Measurements from ENCODE around the gene ZNF438. TPM values are rescaled to one million over a fixed set of nuclear protein-coding genes. Genes with fewer than 3 reads are reported as not detected.
"Not testable (repeated sequence)": the region's sequence is repeated elsewhere in the genome, so short reads cannot be mapped to it uniquely, and the experiment has no call there.

ZNF438 gene
- total RNA-seq, 2 experiments from 2014 or later, result 3.7 TPM

DNA sequence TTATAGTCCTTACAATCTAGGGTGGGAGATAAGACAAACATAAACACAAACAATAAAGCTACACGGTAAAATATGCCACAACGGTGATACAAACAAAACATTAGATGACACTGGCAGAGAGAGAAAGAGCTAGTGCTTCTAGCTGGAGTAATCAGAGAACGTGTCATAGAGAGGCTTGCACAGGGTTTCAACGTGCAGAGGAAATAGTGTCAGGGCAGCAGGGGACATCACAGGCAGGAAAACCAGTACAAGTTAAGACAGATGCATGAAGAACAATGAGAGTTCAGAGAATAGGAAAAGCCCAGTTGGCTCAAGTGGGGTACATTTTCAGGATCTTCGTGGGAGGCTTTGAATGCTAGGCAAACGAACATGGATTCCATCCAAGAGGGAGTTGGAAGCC, 91.4 kb downstream of the ZNF438 start:
- H3K9me3 Mint-ChIP-seq, result peaks cover 9% of the 10 kb centered on the region
- no peak overlapping the region for H3K4me3 Mint-ChIP-seq
- no peak overlapping the region for H3K27ac Mint-ChIP-seq
- no peaks in the 10 kb centered on the region for H3K27me3 Mint-ChIP-seq
- ChIA-PET POLR2A (no interaction called here), CTCF (no interaction called here)
- intact Hi-C loops (cut with micrococcal nuclease), result no loop called here
- H3K36me3 Mint-ChIP-seq, result peaks cover 8% of the 10 kb centered on the region
- no peak for DNase-seq
- H3K4me1 Mint-ChIP-seq (ENCODE audit: low read depth), result peaks cover 2% of the 10 kb centered on the region

DNA sequence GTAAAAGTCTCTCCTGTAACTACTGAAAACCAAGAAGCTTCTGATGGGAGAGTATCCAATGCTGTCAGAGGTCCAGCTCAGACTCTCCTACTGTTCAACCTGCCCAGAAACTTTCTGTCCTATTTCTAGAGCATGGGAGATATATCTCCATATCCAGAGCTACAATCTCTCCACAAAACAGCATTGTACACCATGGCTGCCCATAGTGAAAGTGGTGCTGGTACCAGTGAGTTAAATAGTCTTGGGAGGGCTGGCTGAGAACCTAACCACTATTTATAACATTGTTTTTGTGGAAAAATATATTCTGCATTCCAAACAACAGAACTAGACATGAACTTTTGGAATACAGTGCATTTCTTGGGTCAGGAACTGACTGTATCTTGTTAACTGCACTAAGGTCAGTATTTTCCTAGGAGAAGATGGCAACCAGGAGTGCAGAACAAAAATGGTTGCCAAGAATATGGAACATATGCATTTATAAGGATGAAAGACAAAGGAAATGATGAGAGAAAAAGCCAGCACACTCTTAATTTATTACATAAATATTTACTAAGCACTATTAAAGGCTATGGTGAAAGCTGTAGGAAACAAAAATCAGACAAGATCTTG, 91.9 kb downstream of the ZNF438 start:
- CTCF ChIA-PET, result no interaction called here
- Mint-ChIP-seq H3K4me1 (ENCODE audit: low read depth) (peaks cover 5% of the 10 kb centered on the region), H3K27me3 (no peaks in the 10 kb centered on the region), H3K4me3 (no peak overlapping the region), H3K27ac (no peak overlapping the region), H3K36me3 (peaks cover 10% of the 10 kb centered on the region), H3K9me3 (peaks cover 11% of the 10 kb centered on the region)
- intact Hi-C loops (cut with micrococcal nuclease), result no loop called here
- POLR2A ChIA-PET, result no interaction called here
- no peak for DNase-seq

DNA sequence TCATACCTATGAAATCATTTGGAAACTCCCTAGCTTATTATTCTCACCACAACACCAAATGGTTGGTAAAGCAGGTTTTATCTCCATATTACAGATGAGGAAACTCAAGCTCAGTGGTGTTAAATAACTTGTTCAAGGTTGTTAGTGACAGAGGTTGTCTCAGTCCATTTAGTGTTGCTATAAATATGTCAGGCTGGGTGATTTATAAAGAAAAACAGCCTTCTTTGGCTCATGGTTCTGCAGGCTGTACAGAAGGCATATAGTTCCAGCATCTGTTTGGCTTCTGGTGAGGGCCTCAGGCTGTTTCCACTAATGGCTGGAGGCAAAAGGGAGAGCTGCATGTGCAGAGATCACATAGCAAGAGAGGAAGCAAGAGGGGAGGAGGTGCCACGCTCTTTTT, 96.6 kb downstream of the ZNF438 start:
- Mint-ChIP-seq H3K36me3 (peaks cover 15% of the 10 kb centered on the region), H3K27ac (no peak overlapping the region), H3K27me3 (no peaks in the 10 kb centered on the region), H3K9me3 (peaks cover 11% of the 10 kb centered on the region), H3K4me3 (no peak overlapping the region), H3K4me1 (ENCODE audit: low read depth) (peaks cover 3% of the 10 kb centered on the region)
- ChIA-PET CTCF (no interaction called here), POLR2A (no interaction called here)
- no peak for DNase-seq
- intact Hi-C loops (cut with micrococcal nuclease), result no loop called here

DNA sequence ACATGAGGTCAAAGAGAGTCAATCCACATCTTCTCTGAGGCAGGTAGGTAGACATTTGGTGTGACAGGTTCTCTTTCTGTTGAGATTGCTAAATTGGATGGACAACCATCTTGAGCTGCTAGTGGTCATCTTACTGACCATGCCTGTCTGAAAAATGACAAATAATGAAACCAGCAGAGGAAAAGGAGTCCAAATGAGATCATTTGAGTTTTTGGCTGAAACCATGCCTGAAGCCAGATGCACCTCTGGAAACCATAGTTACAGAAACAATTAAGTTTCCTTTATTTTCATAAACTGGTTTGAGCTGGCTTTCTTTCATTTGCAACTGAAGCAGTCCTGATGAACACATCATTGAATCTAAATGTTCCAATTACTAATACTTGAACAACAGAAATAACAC, 100.6 kb downstream of the ZNF438 start:
- Mint-ChIP-seq H3K27ac (no peak overlapping the region), H3K4me3 (no peak overlapping the region), H3K4me1 (ENCODE audit: low read depth) (peaks cover 6% of the 10 kb centered on the region), H3K27me3 (no peaks in the 10 kb centered on the region), H3K9me3 (peaks cover 10% of the 10 kb centered on the region), H3K36me3 (peaks cover 31% of the 10 kb centered on the region)
- ChIA-PET CTCF (no interaction called here), POLR2A (no interaction called here)
- DNase-seq, result no peak
- intact Hi-C loops (cut with micrococcal nuclease), result no loop called here

DNA sequence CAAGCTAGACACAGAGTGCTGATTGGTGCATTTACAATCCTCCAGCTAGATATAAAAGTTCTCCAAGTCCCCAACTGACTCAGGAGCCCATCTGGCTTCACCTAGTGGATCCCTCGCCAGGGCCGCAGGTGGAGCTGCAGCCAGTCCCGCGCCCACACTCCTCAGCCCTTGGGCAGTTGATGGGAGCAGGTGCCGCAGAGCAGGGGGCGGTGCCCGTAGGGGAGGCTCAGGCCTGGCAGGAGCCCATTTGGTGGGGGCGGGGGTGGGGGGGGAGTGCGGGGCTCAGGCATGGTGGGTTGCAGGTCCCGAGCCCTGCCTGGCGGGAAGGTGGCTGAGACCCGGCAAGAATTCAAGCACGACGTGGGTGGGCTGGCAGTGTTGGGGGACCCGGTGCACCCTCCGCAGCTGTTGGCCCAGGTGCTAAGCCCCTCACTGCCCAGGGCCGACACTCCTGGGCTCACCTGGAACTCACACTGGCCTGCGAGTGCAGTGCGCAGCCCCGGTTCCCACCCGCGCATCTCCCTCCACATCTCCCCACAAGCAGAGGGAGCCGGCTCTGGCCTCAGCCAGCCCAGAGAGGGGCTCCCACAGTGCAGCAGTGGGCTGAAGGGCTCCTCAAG, 101.7 kb downstream of the ZNF438 start:
- no peaks in the 10 kb centered on the region for H3K27me3 Mint-ChIP-seq
- ChIA-PET POLR2A (no interaction called here), CTCF (interaction anchor here (0.6 kb wide), 1 partner anchor 55 kb away, joined by 3 read pairs; no protein-coding TSS in a partner anchor)
- H3K36me3 Mint-ChIP-seq, result peaks cover 25% of the 10 kb centered on the region
- H3K4me1 Mint-ChIP-seq (ENCODE audit: low read depth), result peaks cover 4% of the 10 kb centered on the region
- no peak overlapping the region for H3K27ac Mint-ChIP-seq
- H3K4me3 Mint-ChIP-seq, result no peak overlapping the region
- DNase-seq, result no peak
- H3K9me3 Mint-ChIP-seq, result peaks cover 3% of the 10 kb centered on the region
- intact Hi-C loops (cut with micrococcal nuclease), result no loop called here

DNA sequence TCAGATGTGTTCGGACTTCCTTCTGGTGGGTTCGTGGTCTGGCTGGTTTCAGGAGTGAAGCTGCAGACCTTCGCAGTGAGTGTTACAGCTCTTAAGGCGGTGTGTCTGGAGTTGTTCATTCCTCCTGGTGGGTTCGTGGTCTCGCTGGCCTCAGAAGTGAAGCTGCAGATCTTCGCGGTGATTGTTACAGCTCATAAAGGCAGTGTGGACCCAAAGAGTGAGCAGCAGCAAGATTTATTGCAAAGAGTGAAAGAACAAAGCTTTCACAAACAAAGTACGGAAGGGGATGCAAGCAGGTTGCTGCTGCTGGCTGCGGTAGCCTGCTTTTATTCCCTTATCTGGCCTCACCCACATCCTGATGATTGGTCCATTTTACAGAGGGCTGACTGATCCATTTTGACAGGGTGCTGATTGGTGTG, 102.3 kb downstream of the ZNF438 start:
- CTCF ChIA-PET; H3K27me3 Mint-ChIP-seq; intact Hi-C loops (cut with micrococcal nuclease); H3K27ac Mint-ChIP-seq; DNase-seq; H3K4me1 Mint-ChIP-seq (ENCODE audit: low read depth); H3K9me3 Mint-ChIP-seq; POLR2A ChIA-PET; H3K4me3 Mint-ChIP-seq: not testable (repeated sequence)
- peaks cover 29% of the 10 kb centered on the region for H3K36me3 Mint-ChIP-seq

DNA sequence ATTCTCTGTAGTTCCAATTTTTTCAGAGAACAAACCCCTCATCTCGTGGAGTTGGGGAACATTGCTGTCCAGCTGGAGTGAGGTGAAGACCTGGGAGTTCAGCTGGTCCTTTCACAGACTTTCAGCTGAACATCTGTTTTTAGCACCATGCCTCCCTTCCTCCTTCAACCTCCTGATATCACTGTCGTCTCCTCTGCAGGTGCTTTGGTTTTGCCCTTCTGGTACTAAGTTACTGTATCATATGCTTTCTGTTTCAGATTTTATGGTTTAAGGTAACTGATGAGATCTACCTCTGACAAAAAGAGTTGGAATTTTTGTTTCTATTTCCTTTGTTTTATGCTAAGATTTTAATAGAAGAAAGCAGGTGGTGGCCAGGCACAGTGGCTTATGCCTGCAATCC, 102.9 kb downstream of the ZNF438 start:
- intact Hi-C loops (cut with micrococcal nuclease), result no loop called here
- CTCF ChIA-PET, result no interaction called here
- H3K4me1 Mint-ChIP-seq (ENCODE audit: low read depth), result peaks cover 3% of the 10 kb centered on the region
- no peak overlapping the region for H3K27ac Mint-ChIP-seq
- H3K4me3 Mint-ChIP-seq, result peak overlapping the region; percentile 15
- H3K27me3 Mint-ChIP-seq, result no peaks in the 10 kb centered on the region
- H3K36me3 Mint-ChIP-seq, result peaks cover 33% of the 10 kb centered on the region
- no peak for DNase-seq
- POLR2A ChIA-PET, result no interaction called here
- peaks cover 12% of the 10 kb centered on the region for H3K9me3 Mint-ChIP-seq

DNA sequence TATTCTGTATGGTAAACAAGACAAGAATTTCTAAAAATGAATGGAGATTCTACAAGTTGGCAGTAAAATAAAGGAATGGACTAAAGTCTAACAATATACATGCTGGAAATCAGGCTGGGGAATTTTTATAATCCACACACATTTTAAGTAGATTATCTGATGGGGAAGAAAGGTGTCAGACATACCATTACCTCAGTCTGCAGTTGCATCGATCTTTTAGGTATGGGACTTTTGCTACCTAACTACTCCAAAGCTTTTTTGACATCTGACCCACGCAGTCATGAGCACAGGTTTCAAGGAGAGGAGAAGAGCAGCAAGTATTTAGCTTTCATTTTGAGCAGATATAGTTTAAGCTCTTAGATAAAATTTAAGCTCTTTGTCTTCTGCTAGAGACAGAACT, 113.0 kb downstream of the ZNF438 start:
- Mint-ChIP-seq H3K27ac (no peak overlapping the region), H3K36me3 (no peaks in the 10 kb centered on the region), H3K9me3 (no peaks in the 10 kb centered on the region), H3K4me1 (ENCODE audit: low read depth) (no peaks in the 10 kb centered on the region), H3K4me3 (no peak overlapping the region), H3K27me3 (no peaks in the 10 kb centered on the region)
- ChIA-PET POLR2A (no interaction called here), CTCF (no interaction called here)
- DNase-seq, result no peak
- intact Hi-C loops (cut with micrococcal nuclease), result no loop called here

DNA sequence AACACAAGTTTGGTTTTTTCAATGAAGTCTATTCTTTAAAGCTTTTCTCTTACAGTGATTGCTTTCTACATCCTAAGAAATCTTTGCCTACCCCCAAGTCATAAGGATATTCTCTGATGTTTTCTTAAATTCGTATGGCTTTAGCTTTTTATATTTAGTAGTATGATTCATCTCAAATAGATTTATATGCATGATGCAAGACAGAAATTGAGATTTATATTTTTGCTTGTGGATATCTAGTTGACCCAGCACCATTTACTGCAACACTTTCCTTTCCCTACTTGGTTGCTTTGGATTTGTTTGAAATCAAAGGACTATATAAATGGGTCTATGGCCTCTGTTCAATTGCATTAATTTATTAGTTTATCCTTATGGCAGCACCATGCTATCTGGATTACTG, 113.9 kb downstream of the ZNF438 start:
- intact Hi-C loops (cut with micrococcal nuclease), result no loop called here
- POLR2A ChIA-PET, result no interaction called here
- CTCF ChIA-PET, result interaction anchor here (0.6 to 0.7 kb wide), 3 partner anchors 18 to 1340 kb away, joined by 3 read pairs; no protein-coding TSS in a partner anchor
- DNase-seq, result no peak
- H3K9me3 Mint-ChIP-seq, result no peaks in the 10 kb centered on the region
- H3K4me3 Mint-ChIP-seq, result no peak overlapping the region
- no peaks in the 10 kb centered on the region for H3K27me3 Mint-ChIP-seq
- no peaks in the 10 kb centered on the region for H3K36me3 Mint-ChIP-seq
- H3K4me1 Mint-ChIP-seq (ENCODE audit: low read depth), result no peaks in the 10 kb centered on the region
- H3K27ac Mint-ChIP-seq, result no peak overlapping the region

DNA sequence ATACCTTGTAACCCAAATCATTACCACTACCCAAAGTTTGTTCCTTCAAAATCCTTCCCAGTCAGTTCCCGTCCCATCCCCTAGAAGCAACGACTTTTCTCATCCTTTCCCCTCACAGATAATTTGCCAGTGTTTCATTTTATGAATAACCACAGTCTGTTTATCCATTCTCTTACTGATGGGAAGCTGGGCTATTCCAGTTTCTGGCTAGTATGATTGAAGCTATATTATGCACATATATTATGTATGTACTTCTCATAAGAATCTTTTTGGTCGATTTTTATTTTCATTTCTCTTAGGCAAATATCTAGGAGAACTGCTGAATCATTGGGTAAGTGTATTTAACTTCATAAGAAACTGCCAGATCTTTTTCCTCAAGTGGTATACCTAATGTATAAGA, 114.6 kb downstream of the ZNF438 start:
- ChIA-PET POLR2A (no interaction called here), CTCF (no interaction called here)
- Mint-ChIP-seq H3K27ac (no peak overlapping the region), H3K36me3 (no peaks in the 10 kb centered on the region), H3K4me3 (no peak overlapping the region), H3K4me1 (ENCODE audit: low read depth) (no peaks in the 10 kb centered on the region), H3K27me3 (no peaks in the 10 kb centered on the region), H3K9me3 (no peaks in the 10 kb centered on the region)
- DNase-seq, result no peak
- intact Hi-C loops (cut with micrococcal nuclease), result no loop called here

DNA sequence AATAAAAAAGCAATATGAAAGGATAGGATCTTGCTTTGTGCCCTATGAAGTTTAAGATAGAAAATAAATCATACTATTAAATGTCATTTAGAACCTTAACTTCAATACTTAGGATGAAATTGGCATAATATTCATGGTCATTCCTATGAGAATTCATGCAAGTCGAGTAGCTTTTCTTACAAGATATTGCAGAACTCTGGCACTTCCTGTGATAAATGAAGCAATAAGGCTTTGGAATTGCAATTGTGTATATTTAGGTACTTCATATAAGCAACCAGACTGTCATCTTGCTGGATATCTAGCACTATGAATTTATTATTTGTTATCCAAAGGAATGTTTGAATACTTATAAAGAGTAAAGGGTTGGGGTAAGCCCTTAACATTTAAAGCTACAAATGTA, 116.5 kb downstream of the ZNF438 start:
- H3K27ac Mint-ChIP-seq, result no peak overlapping the region
- ChIA-PET CTCF (interaction anchor here (0.8 kb wide), 1 partner anchor 275 kb away, joined by 3 read pairs; no protein-coding TSS in a partner anchor), POLR2A (no interaction called here)
- H3K36me3 Mint-ChIP-seq, result no peaks in the 10 kb centered on the region
- H3K9me3 Mint-ChIP-seq, result no peaks in the 10 kb centered on the region
- H3K27me3 Mint-ChIP-seq, result no peaks in the 10 kb centered on the region
- no peak for DNase-seq
- no peak overlapping the region for H3K4me3 Mint-ChIP-seq
- intact Hi-C loops (cut with micrococcal nuclease), result no loop called here
- H3K4me1 Mint-ChIP-seq (ENCODE audit: low read depth), result no peaks in the 10 kb centered on the region

DNA sequence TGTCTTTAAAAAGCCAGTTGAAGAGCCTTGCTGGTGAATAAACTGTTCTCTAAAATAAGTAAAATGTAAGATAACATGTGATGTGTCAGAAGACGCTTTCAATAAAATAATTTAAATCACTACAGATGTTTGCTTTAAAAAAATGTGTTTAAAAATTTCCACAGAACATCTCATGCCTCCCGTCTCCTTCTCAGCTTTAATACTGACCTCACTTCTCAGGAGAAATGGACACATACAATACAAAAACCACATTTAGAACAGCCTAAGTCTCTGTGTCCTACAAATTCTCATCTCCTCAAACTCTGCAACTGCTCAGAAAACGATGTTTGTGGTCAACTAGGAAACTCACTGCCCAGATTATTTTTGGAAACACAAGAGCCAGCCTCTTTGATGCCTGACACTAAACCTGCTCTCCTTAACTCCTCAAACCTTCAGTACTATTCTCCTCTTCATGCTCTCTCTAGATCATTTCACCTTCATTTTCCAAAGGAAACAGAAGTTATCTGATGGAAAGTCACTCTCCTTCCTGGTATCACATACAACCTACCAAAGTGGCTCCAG, 120.3 kb downstream of the ZNF438 start:
- no peak overlapping the region for H3K27ac Mint-ChIP-seq
- DNase-seq, result no peak
- intact Hi-C loops (cut with micrococcal nuclease), result no loop called here
- no peaks in the 10 kb centered on the region for H3K4me1 Mint-ChIP-seq (ENCODE audit: low read depth)
- H3K27me3 Mint-ChIP-seq, result no peaks in the 10 kb centered on the region
- H3K36me3 Mint-ChIP-seq, result peaks cover 7% of the 10 kb centered on the region
- H3K4me3 Mint-ChIP-seq, result no peak overlapping the region
- ChIA-PET POLR2A (interaction anchor here (0.7 kb wide), 1 partner anchor 368 kb away, joined by 3 read pairs; no protein-coding TSS in a partner anchor), CTCF (no interaction called here)
- no peaks in the 10 kb centered on the region for H3K9me3 Mint-ChIP-seq
